ENCODE results near the gene OR7A10.
"Not testable (repeated sequence)": the region's sequence is repeated elsewhere in the genome, so short reads cannot be mapped to it uniquely, and the experiment has no call there.

Gene OR7A10

GRCh38 chr19:14792250-14792649, 56.5 kb downstream of the OR7A10 start:
- DNase-seq, result not testable (repeated sequence)
